CD14-positive monocyte (primary cell): ENCODE results near the gene SEMA3F. TPM values are rescaled to one million over a fixed set of nuclear protein-coding genes. Genes with fewer than 3 reads are reported as not detected.

Source experiments
- DNase-seq, 3 donors: peaks; one replicate each; pipeline ENCODE4 v3.0.0-alpha.2; 2011 to 2022
- H2AFZ ChIP-seq: 2 replicates; pipeline ENCODE4 v1.6.0; 2012; ENCODE audit warnings: mild to moderate bottlenecking, low read depth, low read length, inconsistent platforms; ENCODE audit not compliant: insufficient read depth, poor library complexity, severe bottlenecking
- H3K27ac ChIP-seq, 2 donors: 1 replicate in 1 of 2; 2 replicates in 1 of 2; pipeline ENCODE4 v1.5.1; 2012 to 2013; ENCODE audit warnings: low read length in 2 of 2, control low read depth in 1 of 2, inconsistent platforms in 1 of 2, low read depth in 1 of 2, mild to moderate bottlenecking in 1 of 2
- H3K27me3 ChIP-seq, 2 donors: one replicate each; pipeline versions ENCODE4 v1.6.0 to v1.6.1; 2011 to 2013; ENCODE audit warnings: low read length in 2 of 2; ENCODE audit not compliant: control insufficient read depth in 2 of 2, insufficient read depth in 2 of 2
- H3K36me3 ChIP-seq, 2 donors: replicated peaks in 1 of 2; 1 replicate in 1 of 2; 2 replicates in 1 of 2; pipeline versions ENCODE4 v1.5.1 to v1.6.1; 2012 to 2013; ENCODE audit warnings: low read length in 2 of 2, control low read depth in 1 of 2, inconsistent platforms in 1 of 2, mild to moderate bottlenecking in 1 of 2; ENCODE audit not compliant: insufficient read depth in 2 of 2, control insufficient read depth in 1 of 2
- H3K4me1 ChIP-seq, 2 donors: 1 replicate in 1 of 2; 2 replicates in 1 of 2; pipeline versions ENCODE4 v1.5.1 to v1.6.1; 2012 to 2013; ENCODE audit warnings: low read length in 2 of 2, control low read depth in 1 of 2, inconsistent platforms in 1 of 2, mild to moderate bottlenecking in 1 of 2, moderate library complexity in 1 of 2; ENCODE audit not compliant: insufficient read depth in 2 of 2, control insufficient read depth in 1 of 2
- H3K4me2 ChIP-seq: replicated peaks from 2 replicates; pipeline ENCODE3; 2012; ENCODE audit warnings: low read length, moderate library complexity, mild to moderate bottlenecking; ENCODE audit not compliant: poor library complexity, severe bottlenecking; ENCODE audit errors: extremely low read depth
- H3K4me3 ChIP-seq, 3 experiments: fragments of 200-600 bp in 1 of 3; sonication (generic) in 1 of 3; replicated peaks in 1 of 3; 1 replicate in 2 of 3; 2 replicates in 1 of 3; pipeline ENCODE4 v1.5.1; 2011 to 2013; ENCODE audit warnings: low read length in 3 of 3, mild to moderate bottlenecking in 3 of 3, control low read depth in 2 of 3, low read depth in 2 of 3, inconsistent platforms in 1 of 3, moderate library complexity in 1 of 3
- H3K79me2 ChIP-seq: 2 replicates; pipeline ENCODE4 v1.6.0; 2012; ENCODE audit warnings: mild to moderate bottlenecking, control low read depth, inconsistent platforms, low read length, moderate library complexity; ENCODE audit not compliant: insufficient read depth
- H3K9ac ChIP-seq: 2 replicates; pipeline ENCODE4 v1.6.0; 2017; ENCODE audit warnings: low read length, mild to moderate bottlenecking; ENCODE audit not compliant: insufficient read depth, poor library complexity, severe bottlenecking
- H3K9me3 ChIP-seq, 2 donors: replicated peaks in 1 of 2; 1 replicate in 1 of 2; 2 replicates in 1 of 2; pipeline versions ENCODE4 v1.5.1 to v1.6.1; 2012 to 2013; ENCODE audit warnings: low read length in 2 of 2, control low read depth in 1 of 2; ENCODE audit not compliant: control insufficient read depth in 1 of 2, insufficient read depth in 1 of 2
- H4K20me1 ChIP-seq: 2 replicates; pipeline ENCODE4 v1.6.0; 2012; ENCODE audit warnings: mild to moderate bottlenecking, low read length, control low read depth, moderate library complexity; ENCODE audit not compliant: insufficient read depth
- H3K27ac Mint-ChIP-seq, 7 donors: one replicate each; pipeline ENCODE4 v1.8.0; 2020; ENCODE audit warnings: mild to moderate bottlenecking in 7 of 7, mixed read lengths in 7 of 7, moderate library complexity in 6 of 7, inconsistent platforms in 2 of 7
- H3K27me3 Mint-ChIP-seq, 3 donors: one replicate each; pipeline ENCODE4 v1.8.0; 2021 to 2022; ENCODE audit warnings: low read depth in 3 of 3, mild to moderate bottlenecking in 3 of 3, mixed read lengths in 3 of 3, moderate library complexity in 3 of 3, inconsistent platforms in 1 of 3
- H3K36me3 Mint-ChIP-seq, 2 donors: one replicate each; pipeline ENCODE4 v1.8.0; 2020; ENCODE audit warnings: mixed read lengths in 2 of 2, inconsistent platforms in 1 of 2, mild to moderate bottlenecking in 1 of 2
- H3K4me1 Mint-ChIP-seq: one replicate; pipeline ENCODE4 v1.8.0; 2020; ENCODE audit warnings: mild to moderate bottlenecking, mixed read lengths
- H3K4me3 Mint-ChIP-seq, 2 donors: one replicate each; pipeline ENCODE4 v1.8.0; 2020; ENCODE audit warnings: mild to moderate bottlenecking in 2 of 2, mixed read lengths in 2 of 2, moderate library complexity in 1 of 2
- H3K9me3 Mint-ChIP-seq, 7 donors: one replicate each; pipeline ENCODE4 v1.8.0; 2020 to 2022; ENCODE audit warnings: mixed read lengths in 7 of 7, mild to moderate bottlenecking in 6 of 7, moderate library complexity in 6 of 7, inconsistent platforms in 2 of 7
- WGBS: methylation state at CpG from one replicate; pipeline ENCODE4 v1.1.5; 2013; ENCODE audit warnings: missing lambda C conversion rate; ENCODE audit not compliant: insufficient coverage; 5-methylcytosine and 5-hydroxymethylcytosine counted together
- intact Hi-C, 2 donors: fragments of 100-400 bp; cut with micrococcal nuclease; formaldehyde crosslinking; loops; one replicate each; pipeline versions ENCODE4 v1.15.0 to v1.15.1; 2023
- polyA plus RNA-seq, 3 donors: library from polyadenylated mRNA; depleted of rRNA in 1 of 3; unstranded in 2 of 3; stranded (reverse) in 1 of 3; fragments of 300-500 nt in 2 of 3; fragments of >200 nt in 1 of 3; fragmentation: Illumina TruSeq in 2 of 3; gene quantifications; 1 replicate in 2 of 3; 2 replicates in 1 of 3; pipeline ENCODE4 v1.2.3, GENCODE V29; 2012 to 2021
- TF ChIP-seq, protein P1 (sequence below): fragments of 200-600 bp; IDR thresholded peaks from one replicate; pipeline ENCODE4 v1.8.0; 2022; ENCODE audit warnings: antibody characterized with exemption, mild to moderate bottlenecking

The SEMA3F gene
- polyA plus RNA-seq, 3 donors = 0.01 TPM; not detected in 2

- Mint-ChIP-seq H3K27me3 (peaks cover 52 to 73% (median 65%) of the 10 kb centered on the region in 3 donors), H3K4me1 (no peaks in the 10 kb centered on the region), H3K9me3 (peaks cover 0 to 6% (median 0%) of the 10 kb centered on the region in 7 donors), H3K27ac (peak overlapping the region in 1 of 7 donors; percentile 75), H3K4me3 (peak overlapping the region in 1 of 2 donors; percentile 57), H3K36me3 (peaks cover 0 to 2% of the 10 kb centered on the region in 2 donors)
- Histone ChIP-seq H3K79me2 (no peaks in the 10 kb centered on the region), H3K9me3 (peaks cover 0 to 25% of the 10 kb centered on the region in 2 donors), H3K4me3 (no peak overlapping the region), H2AFZ (no peak overlapping the region), H3K4me1 (peaks cover 4 to 10% of the 10 kb centered on the region in 2 donors), H4K20me1 (no peaks in the 10 kb centered on the region), H3K27ac (no peak overlapping the region), H3K27me3 (peaks cover 23 to 54% of the 10 kb centered on the region in 2 donors), H3K9ac (no peak overlapping the region), H3K4me2 (no peak overlapping the region), H3K36me3 (no peaks in the 10 kb centered on the region)
- DNase-seq = no peak
- intact Hi-C loops = no loop called here
- 94% methylated on average over 6 of the region's 9 CpGs for WGBS
- TF ChIP-seq, protein P1, sequence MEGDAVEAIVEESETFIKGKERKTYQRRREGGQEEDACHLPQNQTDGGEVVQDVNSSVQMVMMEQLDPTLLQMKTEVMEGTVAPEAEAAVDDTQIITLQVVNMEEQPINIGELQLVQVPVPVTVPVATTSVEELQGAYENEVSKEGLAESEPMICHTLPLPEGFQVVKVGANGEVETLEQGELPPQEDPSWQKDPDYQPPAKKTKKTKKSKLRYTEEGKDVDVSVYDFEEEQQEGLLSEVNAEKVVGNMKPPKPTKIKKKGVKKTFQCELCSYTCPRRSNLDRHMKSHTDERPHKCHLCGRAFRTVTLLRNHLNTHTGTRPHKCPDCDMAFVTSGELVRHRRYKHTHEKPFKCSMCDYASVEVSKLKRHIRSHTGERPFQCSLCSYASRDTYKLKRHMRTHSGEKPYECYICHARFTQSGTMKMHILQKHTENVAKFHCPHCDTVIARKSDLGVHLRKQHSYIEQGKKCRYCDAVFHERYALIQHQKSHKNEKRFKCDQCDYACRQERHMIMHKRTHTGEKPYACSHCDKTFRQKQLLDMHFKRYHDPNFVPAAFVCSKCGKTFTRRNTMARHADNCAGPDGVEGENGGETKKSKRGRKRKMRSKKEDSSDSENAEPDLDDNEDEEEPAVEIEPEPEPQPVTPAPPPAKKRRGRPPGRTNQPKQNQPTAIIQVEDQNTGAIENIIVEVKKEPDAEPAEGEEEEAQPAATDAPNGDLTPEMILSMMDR = no peak
These were observed 48.1 kb downstream of the SEMA3F start for GRCh38 chr3:50203113-50203808.

- H3K27ac Mint-ChIP-seq = no peak overlapping the region
- Histone ChIP-seq H3K9me3 (peaks cover 0 to 25% of the 10 kb centered on the region in 2 donors), H3K27me3 (peaks cover 23 to 53% of the 10 kb centered on the region in 2 donors), H2AFZ (no peak overlapping the region), H3K79me2 (no peaks in the 10 kb centered on the region), H3K4me2 (no peak overlapping the region), H3K9ac (no peak overlapping the region), H3K36me3 (no peaks in the 10 kb centered on the region), H3K4me3 (no peak overlapping the region), H4K20me1 (no peaks in the 10 kb centered on the region), H3K4me1 (peaks cover 4 to 10% of the 10 kb centered on the region in 2 donors), H3K27ac (no peak overlapping the region)
- no peaks in the 10 kb centered on the region for H3K4me1 Mint-ChIP-seq
- intact Hi-C loops = no loop called here
- H3K36me3 Mint-ChIP-seq = peaks cover 0 to 2% of the 10 kb centered on the region in 2 donors
- 77% methylated on average over 6 of the region's 12 CpGs for WGBS
- TF ChIP-seq, protein P1 = no peak
- H3K4me3 Mint-ChIP-seq = peak overlapping the region in 1 of 2 donors; percentile 57
- DNase-seq = no peak
- H3K9me3 Mint-ChIP-seq = peaks cover 0 to 6% (median 0%) of the 10 kb centered on the region in 7 donors
- H3K27me3 Mint-ChIP-seq = peaks cover 46 to 70% (median 58%) of the 10 kb centered on the region in 3 donors
These were observed 49.0 kb downstream of the SEMA3F start for GRCh38 chr3:50203809-50204803.
